ENCODE data around the gene LYRM4. TPM values are rescaled to one million over a fixed set of nuclear protein-coding genes. Genes with fewer than 3 reads are reported as not detected.

LYRM4 gene
- total RNA-seq, 6 experiments from 2014 or later: 26.8 to 36.3 (median 30.2) TPM

DNA sequence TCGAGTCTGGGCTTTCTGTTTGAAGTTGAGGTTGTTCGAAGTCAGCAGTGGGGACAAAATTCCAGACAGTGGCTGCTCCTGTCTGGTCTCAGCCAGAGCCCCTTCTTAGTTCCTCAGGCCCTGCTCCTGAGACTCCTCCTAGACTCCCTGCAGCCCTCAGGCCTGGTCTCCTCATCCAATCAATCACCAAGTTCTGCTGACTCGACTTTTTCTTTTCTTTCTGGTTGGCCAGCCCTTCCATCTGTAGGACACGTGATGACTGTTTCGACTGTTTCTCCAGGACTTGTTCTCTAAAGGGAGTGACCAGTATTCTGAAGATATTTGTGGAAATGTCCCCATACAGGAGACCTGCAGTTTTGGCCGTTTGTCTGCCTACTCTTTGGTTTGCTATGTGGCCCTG is 156.1 kb downstream of the LYRM4 start:
- H3K4me1 Mint-ChIP-seq (ENCODE audit: low read depth): peaks cover 3% of the 10 kb centered on the region; the same call in 1 of the 2 replicates
- no peak for DNase-seq
- no peak overlapping the region for H3K27ac Mint-ChIP-seq
- no peaks in the 10 kb centered on the region for H3K36me3 Mint-ChIP-seq (ENCODE audit: low read depth)
- TF ChIP-seq, protein P1, sequence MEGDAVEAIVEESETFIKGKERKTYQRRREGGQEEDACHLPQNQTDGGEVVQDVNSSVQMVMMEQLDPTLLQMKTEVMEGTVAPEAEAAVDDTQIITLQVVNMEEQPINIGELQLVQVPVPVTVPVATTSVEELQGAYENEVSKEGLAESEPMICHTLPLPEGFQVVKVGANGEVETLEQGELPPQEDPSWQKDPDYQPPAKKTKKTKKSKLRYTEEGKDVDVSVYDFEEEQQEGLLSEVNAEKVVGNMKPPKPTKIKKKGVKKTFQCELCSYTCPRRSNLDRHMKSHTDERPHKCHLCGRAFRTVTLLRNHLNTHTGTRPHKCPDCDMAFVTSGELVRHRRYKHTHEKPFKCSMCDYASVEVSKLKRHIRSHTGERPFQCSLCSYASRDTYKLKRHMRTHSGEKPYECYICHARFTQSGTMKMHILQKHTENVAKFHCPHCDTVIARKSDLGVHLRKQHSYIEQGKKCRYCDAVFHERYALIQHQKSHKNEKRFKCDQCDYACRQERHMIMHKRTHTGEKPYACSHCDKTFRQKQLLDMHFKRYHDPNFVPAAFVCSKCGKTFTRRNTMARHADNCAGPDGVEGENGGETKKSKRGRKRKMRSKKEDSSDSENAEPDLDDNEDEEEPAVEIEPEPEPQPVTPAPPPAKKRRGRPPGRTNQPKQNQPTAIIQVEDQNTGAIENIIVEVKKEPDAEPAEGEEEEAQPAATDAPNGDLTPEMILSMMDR (IDR thresholded peaks at IDR 0.05): no peak
- no peaks in the 10 kb centered on the region for H3K9me3 Mint-ChIP-seq
- H3K27me3 Mint-ChIP-seq (ENCODE audit: insufficient read depth): peaks cover 4% of the 10 kb centered on the region
- H3K4me3 Mint-ChIP-seq: no peak overlapping the region

DNA sequence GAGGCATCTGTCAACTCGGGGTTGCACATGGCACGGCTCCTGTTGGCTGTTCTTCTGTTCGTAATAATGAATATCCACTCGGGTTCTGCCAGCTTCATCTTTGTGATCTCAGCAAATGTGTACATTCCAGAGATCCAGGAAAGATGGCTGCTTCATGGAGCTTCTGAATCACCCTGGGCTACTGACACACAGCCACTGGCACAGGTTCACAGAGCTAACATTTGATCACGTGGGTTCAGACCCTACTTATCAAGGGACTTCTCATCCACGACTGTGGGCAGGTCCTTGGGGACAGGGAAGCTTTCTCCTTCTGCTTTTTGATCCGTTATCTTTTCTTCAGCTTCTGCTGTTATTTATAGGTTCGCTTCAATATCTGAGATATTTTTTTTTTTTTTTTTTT is 157.5 kb downstream of the LYRM4 start:
- Mint-ChIP-seq H3K27ac (no peak overlapping the region), H3K9me3 (no peaks in the 10 kb centered on the region), H3K4me3 (no peak overlapping the region), H3K27me3 (ENCODE audit: insufficient read depth) (peaks cover 4% of the 10 kb centered on the region), H3K36me3 (ENCODE audit: low read depth) (no peaks in the 10 kb centered on the region), H3K4me1 (ENCODE audit: low read depth) (peaks cover 6% of the 10 kb centered on the region; the same call in 1 of the 2 replicates)
- no peak for DNase-seq
- TF ChIP-seq, protein P1 (IDR thresholded peaks at IDR 0.05): no peak

DNA sequence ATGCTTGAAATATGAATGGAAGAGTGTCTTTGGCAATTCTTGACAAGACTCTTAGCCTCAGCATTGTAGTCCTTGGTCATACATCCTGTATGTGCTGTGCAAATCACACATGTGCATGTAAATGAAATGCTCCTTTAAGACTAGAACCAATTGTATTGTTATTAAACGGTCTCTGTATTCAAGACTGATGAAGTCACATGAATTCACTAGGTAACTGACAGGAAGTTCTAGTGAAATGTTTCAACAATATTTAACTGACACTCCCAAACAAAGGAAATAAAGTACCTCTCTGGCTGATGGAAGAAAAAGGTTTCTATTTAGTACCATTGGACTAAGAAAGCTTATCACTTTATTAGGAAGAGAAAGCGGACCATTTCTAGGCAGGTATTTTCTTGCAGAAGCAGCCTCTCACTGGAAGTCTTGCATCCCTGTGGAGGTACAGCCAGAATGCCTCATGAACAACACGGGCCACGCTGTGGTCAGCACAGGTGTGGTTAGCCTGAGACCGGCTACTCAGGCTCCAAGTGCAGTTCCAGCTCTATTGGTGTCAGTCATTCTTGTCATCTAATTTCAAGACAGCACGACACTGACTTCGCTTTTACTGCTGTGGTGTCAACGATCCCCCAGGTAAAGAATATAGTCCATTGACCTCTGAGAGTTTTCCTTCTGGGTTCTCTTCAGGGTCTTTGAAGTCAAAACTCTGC is 158.3 kb downstream of the LYRM4 start:
- TF ChIP-seq, protein P1 (IDR thresholded peaks at IDR 0.05): no peak
- Mint-ChIP-seq H3K27me3 (ENCODE audit: insufficient read depth) (peaks cover 4% of the 10 kb centered on the region), H3K27ac (no peak overlapping the region), H3K9me3 (no peaks in the 10 kb centered on the region), H3K4me3 (no peak overlapping the region), H3K4me1 (ENCODE audit: low read depth) (peaks cover 6% of the 10 kb centered on the region; the same call in 1 of the 2 replicates), H3K36me3 (ENCODE audit: low read depth) (no peaks in the 10 kb centered on the region)
- no peak for DNase-seq

DNA sequence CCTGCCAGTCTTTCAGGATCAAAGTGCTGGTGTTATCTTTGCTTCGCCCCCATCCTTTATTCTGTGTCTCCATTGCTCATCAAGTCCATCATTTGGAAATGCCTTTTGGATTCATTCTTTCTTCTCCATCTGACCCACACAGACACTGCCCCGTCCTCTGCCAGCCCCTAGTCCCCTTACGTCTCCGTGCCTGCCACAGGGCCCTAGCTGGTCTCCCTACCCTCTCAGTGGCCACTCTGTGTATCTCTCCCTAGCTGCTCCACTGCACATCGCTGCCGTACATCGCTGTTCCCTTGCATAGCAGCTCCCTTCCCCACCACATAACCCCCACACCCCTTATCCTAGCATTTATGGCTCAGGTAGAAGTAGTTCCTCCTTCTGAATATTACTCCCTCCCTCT is 159.9 kb downstream of the LYRM4 start:
- peaks cover 9% of the 10 kb centered on the region for H3K4me1 Mint-ChIP-seq (ENCODE audit: low read depth)
- no peak overlapping the region for H3K4me3 Mint-ChIP-seq
- DNase-seq: no peak
- H3K27me3 Mint-ChIP-seq (ENCODE audit: insufficient read depth): peaks cover 8% of the 10 kb centered on the region
- TF ChIP-seq, protein P1 (IDR thresholded peaks at IDR 0.05): no peak
- H3K36me3 Mint-ChIP-seq (ENCODE audit: low read depth): no peaks in the 10 kb centered on the region
- no peaks in the 10 kb centered on the region for H3K9me3 Mint-ChIP-seq
- no peak overlapping the region for H3K27ac Mint-ChIP-seq

DNA sequence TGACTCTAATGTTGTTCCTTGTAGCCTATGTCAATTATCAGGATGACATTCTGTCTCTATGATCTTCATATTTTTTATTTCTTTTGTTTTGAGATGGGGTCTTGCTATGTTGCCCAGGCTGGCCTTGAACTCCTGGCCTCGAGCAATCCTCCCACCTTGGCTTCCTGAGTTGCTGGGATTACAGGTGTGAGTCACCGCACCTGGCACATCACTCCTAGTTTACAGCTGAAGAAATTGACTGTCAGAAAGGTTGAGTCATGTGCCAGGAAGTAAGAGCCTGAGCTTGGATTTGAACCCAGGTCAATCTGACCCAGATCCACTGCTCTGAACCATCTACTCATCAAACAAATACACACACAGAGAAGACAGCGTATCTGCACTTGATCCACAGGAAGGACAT is 161.2 kb downstream of the LYRM4 start:
- Mint-ChIP-seq H3K36me3 (ENCODE audit: low read depth) (no peaks in the 10 kb centered on the region), H3K9me3 (no peaks in the 10 kb centered on the region), H3K27me3 (ENCODE audit: insufficient read depth) (peaks cover 8% of the 10 kb centered on the region), H3K4me3 (no peak overlapping the region), H3K4me1 (ENCODE audit: low read depth) (peaks cover 22% of the 10 kb centered on the region), H3K27ac (no peak overlapping the region)
- TF ChIP-seq, protein P1 (IDR thresholded peaks at IDR 0.05): no peak
- DNase-seq: no peak
